D721Med (cell line): ENCODE results near the gene RASSF10.
A peak's percentile ranks its signal among the peaks of the same experiment; 100 is the strongest.

Experiments used
- DNase-seq: peaks from one replicate; pipeline ENCODE4 v3.0.0; 2011; ENCODE audit warnings: low spot score; ENCODE audit not compliant: insufficient read length
- FAIRE-seq: peaks from 2 replicates; lab custom pipeline; 2011; peaks lifted over from hg19 to GRCh38; lab: Jason Lieb, UNC
- TF ChIP-seq, protein P1 (sequence below): IDR thresholded peaks from 2 replicates; pipeline ENCODE4 v1.5.1; 2012; ENCODE audit warnings: mild to moderate bottlenecking, control low read depth; ENCODE audit not compliant: insufficient read depth; ENCODE audit errors: missing control alignments

RASSF10 gene

GRCh38 chr11:13009921-13010748, 1.0 kb downstream of the RASSF10 start:
- FAIRE-seq (no peak), DNase-seq (no peak)
- TF ChIP-seq, protein P1, sequence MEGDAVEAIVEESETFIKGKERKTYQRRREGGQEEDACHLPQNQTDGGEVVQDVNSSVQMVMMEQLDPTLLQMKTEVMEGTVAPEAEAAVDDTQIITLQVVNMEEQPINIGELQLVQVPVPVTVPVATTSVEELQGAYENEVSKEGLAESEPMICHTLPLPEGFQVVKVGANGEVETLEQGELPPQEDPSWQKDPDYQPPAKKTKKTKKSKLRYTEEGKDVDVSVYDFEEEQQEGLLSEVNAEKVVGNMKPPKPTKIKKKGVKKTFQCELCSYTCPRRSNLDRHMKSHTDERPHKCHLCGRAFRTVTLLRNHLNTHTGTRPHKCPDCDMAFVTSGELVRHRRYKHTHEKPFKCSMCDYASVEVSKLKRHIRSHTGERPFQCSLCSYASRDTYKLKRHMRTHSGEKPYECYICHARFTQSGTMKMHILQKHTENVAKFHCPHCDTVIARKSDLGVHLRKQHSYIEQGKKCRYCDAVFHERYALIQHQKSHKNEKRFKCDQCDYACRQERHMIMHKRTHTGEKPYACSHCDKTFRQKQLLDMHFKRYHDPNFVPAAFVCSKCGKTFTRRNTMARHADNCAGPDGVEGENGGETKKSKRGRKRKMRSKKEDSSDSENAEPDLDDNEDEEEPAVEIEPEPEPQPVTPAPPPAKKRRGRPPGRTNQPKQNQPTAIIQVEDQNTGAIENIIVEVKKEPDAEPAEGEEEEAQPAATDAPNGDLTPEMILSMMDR: peak; percentile 11

GRCh38 chr11:13010749-13011465, 1.8 kb downstream of the RASSF10 start:
- FAIRE-seq: no peak
- TF ChIP-seq, protein P1: no peak
- DNase-seq: no peak

DNA sequence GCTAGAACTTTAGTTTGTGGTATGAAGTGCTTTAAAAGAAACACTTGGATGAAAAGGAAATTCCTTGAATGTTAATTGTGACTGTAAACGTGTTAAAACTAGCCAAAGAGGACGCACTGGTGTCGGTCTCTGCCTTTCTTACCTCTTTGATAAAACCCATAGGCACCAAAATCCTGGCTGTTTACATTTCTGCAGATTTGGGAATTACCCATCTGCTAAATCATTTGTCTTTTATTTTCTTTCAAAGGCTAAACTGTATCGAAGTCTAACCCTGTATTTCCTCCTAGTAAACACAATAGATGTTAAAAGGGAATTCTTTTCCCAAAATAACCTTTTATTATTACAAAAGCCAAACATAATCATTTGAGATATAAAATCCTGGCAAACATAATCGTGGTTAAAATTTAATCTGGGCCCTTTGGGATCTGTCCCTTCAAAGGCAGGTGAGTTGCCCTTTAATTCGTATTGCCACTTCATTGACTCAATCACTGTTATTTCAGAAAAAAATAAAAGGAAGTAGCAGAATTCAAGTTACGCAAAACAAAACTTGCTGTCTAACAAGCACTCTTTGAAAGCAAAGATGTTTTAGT, 2.4 kb downstream of the RASSF10 start:
- no peak for DNase-seq
- TF ChIP-seq, protein P1: no peak
- FAIRE-seq: no peak

- no peak for FAIRE-seq
Measured at GRCh38 chr11:13012056-13012661, 3.0 kb downstream of the RASSF10 start.

DNA sequence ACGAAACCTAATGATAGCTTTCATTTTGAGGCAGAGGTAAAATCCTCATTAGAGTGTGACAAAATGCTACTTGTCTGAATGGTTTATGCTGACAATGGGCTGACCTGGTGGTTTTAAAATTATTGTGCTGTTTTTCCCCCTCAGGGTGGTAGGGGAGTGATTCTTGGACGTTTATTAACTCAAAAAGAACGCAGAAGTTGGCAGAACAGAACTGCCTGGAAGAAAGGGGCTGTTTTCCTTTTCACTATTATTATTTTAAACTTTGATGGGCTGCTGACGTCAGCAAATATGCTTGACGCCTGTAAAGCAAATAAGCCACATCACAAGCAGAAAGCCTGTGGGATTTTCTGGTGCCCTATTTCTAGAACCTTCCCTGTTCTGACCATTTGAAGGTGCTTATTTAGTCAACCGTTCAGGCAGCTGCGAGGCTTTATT, 4.0 kb downstream of the RASSF10 start:
- TF ChIP-seq, protein P1: no peak
- DNase-seq: no peak
- no peak for FAIRE-seq

More at GRCh38 chr11:13012056-13012661, 3.0 kb downstream of the RASSF10 start:
- no peak for DNase-seq
- TF ChIP-seq, protein P1: no peak

DNA sequence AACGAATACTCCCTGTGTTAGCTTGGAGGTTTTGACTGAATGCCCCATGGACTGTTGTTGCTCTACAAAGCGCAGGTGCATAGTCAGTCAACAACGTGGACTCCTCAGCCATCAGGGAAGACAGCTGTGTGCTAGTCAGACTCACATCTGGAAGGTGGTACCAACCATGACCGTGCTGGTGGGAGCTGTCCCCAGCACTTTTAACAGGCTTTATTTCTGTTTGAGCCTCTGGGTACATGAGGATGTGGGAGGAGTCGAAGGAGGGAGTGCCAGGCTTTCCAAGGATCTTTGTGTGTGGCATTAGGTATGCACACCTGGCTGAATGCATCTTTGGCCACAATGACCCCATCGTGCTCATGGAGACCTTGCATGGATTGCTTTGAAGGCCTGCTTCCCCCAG, 6.6 kb downstream of the RASSF10 start:
- TF ChIP-seq, protein P1: no peak
- FAIRE-seq (no peak), DNase-seq (no peak)
